Stomach (tissue), 9 donors: ENCODE results near the gene ORM1. TPM values are rescaled to one million over a fixed set of nuclear protein-coding genes. Genes with fewer than 3 reads are reported as not detected.
"Not testable (repeated sequence)": the region's sequence is repeated elsewhere in the genome, so short reads cannot be mapped to it uniquely, and the experiment has no call there.

Experiments
- DNase-seq, 2 donors: peaks; one replicate each; pipeline versions ENCODE4 v3.0.0 to v3.0.0-alpha.2; 2013 to 2019
- H3K27ac ChIP-seq, 5 donors: fragments of 200-600 bp in 4 of 5; sonication (generic) in 4 of 5; one replicate each; pipeline ENCODE4 v1.5.1; 2013 to 2019; ENCODE audit warnings: mild to moderate bottlenecking in 1 of 5, moderate library complexity in 1 of 5
- H3K27me3 ChIP-seq, 3 donors: fragments of 200-600 bp; sonication (generic); one replicate each; pipeline ENCODE4 v1.5.1; 2017 to 2019; ENCODE audit warnings: mixed run types in 1 of 3
- H3K36me3 ChIP-seq, 4 donors: fragments of 200-600 bp; sonication (generic); 1 replicate in 3 of 4; 2 replicates in 1 of 4; pipeline ENCODE4 v1.5.1; 2016 to 2019
- H3K4me1 ChIP-seq, 4 donors: fragments of 200-600 bp; sonication (generic); one replicate each; pipeline ENCODE4 v1.5.1; 2016 to 2019
- H3K4me3 ChIP-seq, 4 donors: fragments of 200-600 bp; sonication (generic) in 3 of 4; one replicate each; pipeline ENCODE4 v1.5.1; 2016 to 2019; ENCODE audit warnings: mild to moderate bottlenecking in 1 of 4
- H3K9me3 ChIP-seq, 4 donors: fragments of 200-600 bp; sonication (generic); one replicate each; pipeline ENCODE4 v1.5.1; 2016 to 2019
- CTCF ChIP-seq, 7 experiments: fragments of 450-650 bp in 4 of 7; fragments of 200-600 bp in 3 of 7; sonication (generic) in 3 of 7; IDR thresholded peaks; one replicate each; pipeline ENCODE4 v1.5.1; 2016 to 2019; ENCODE audit warnings: antibody characterized with exemption in 7 of 7, control low read depth in 2 of 7, mild to moderate bottlenecking in 1 of 7
- EP300 ChIP-seq: sonication (generic); formaldehyde crosslinking; IDR thresholded peaks from one replicate; pipeline ENCODE4 v1.6.1; 2017; ENCODE audit warnings: antibody characterized with exemption
- POLR2A ChIP-seq, 4 donors: fragments of 450-650 bp; IDR thresholded peaks; one replicate each; pipeline ENCODE4 v1.6.1; 2016; ENCODE audit warnings: antibody characterized with exemption in 4 of 4, control low read depth in 2 of 4, mild to moderate bottlenecking in 1 of 4, moderate library complexity in 1 of 4
- POLR2AphosphoS5 ChIP-seq, 3 donors: sonication (generic); formaldehyde crosslinking; IDR thresholded peaks; one replicate each; pipeline ENCODE4 v1.6.1; 2016; ENCODE audit warnings: antibody characterized with exemption in 3 of 3
- WGBS, 5 donors: extraction: QIAGEN DNeasy Blood & Tissue Kit in 3 of 5; methylation state at CpG; one replicate each; pipeline versions ENCODE4 v1.1.5 to v1.1.7; 2013 to 2018; 5-methylcytosine and 5-hydroxymethylcytosine counted together
- intact Hi-C: fragments of 100-400 bp; cut with DNase I; formaldehyde crosslinking; loops from one replicate; pipeline ENCODE4 v1.15.1; 2023; ENCODE audit warnings: low total_unique reads
- polyA plus RNA-seq, 3 donors: library from polyadenylated mRNA; stranded (reverse); fragments of 200-250 nt; gene quantifications; one replicate each; pipeline ENCODE4 v1.2.3, GENCODE V29; 2013
- total RNA-seq, 5 donors: library from RNA; depleted of rRNA; stranded (reverse); fragments of >200 nt; gene quantifications; one replicate each; pipeline versions ENCODE4 v1.1.0 to v1.2.3, GENCODE V29; 2014 to 2016
- donor health status: healthy with polysubstance abuse.
- donor health status: Bipolar disorder and iron deficiency.
- donor health status: healthy.

Gene ORM1
- total and polyA plus RNA-seq, 8 donors: 1.6 to 14.8 (median 2.9) TPM; not detected in 3

- Histone ChIP-seq H3K27me3 (no peaks in the 10 kb centered on the region), H3K27ac (no peak overlapping the region), H3K4me3 (no peak overlapping the region), H3K4me1 (peaks cover 0 to 8% (median 2%) of the 10 kb centered on the region in 4 donors), H3K36me3 (no peaks in the 10 kb centered on the region), H3K9me3 (no peaks in the 10 kb centered on the region)
- no peak for DNase-seq
- intact Hi-C loops: no loop called here
- 78 to 87% (median 81%) methylated on average over 8 of the region's 8 CpGs for WGBS, 5 donors
- no peak for TF ChIP-seq CTCF (IDR thresholded peaks at IDR 0.05)
- no peak for TF ChIP-seq EP300
- TF ChIP-seq POLR2A (IDR thresholded peaks at IDR 0.05): no peak
- no peak for TF ChIP-seq POLR2AphosphoS5 (IDR thresholded peaks at IDR 0.05)
Observed at GRCh38 chr9:114317665-114318357, 5.1 kb upstream of the ORM1 start.

GRCh38 chr9:114318416-114318815 lies 4.5 kb upstream of the ORM1 start:
- Histone ChIP-seq H3K27me3 (no peaks in the 10 kb centered on the region), H3K9me3 (no peaks in the 10 kb centered on the region), H3K27ac (no peak overlapping the region), H3K4me1 (peaks cover 0 to 8% (median 2%) of the 10 kb centered on the region in 4 donors), H3K36me3 (no peaks in the 10 kb centered on the region), H3K4me3 (no peak overlapping the region)
- WGBS, 5 donors: 75 to 90% (median 84%) methylated on average over 8 of the region's 8 CpGs
- intact Hi-C loops: no loop called here
- no peak for TF ChIP-seq CTCF (IDR thresholded peaks at IDR 0.05)
- no peak for TF ChIP-seq POLR2A (IDR thresholded peaks at IDR 0.05)
- TF ChIP-seq EP300: no peak
- TF ChIP-seq POLR2AphosphoS5 (IDR thresholded peaks at IDR 0.05): no peak
- no peak for DNase-seq

- TF ChIP-seq POLR2AphosphoS5 (IDR thresholded peaks at IDR 0.05): no peak
- TF ChIP-seq POLR2A (IDR thresholded peaks at IDR 0.05): no peak
- TF ChIP-seq EP300: no peak
- TF ChIP-seq CTCF (IDR thresholded peaks at IDR 0.05): no peak
- intact Hi-C loops: no loop called here
- no peak for DNase-seq
- no peaks in the 10 kb centered on the region for H3K27me3 ChIP-seq
- no peak overlapping the region for H3K4me3 ChIP-seq
- H3K27ac ChIP-seq: no peak overlapping the region
- H3K4me1 ChIP-seq: peaks cover 0 to 8% (median 2%) of the 10 kb centered on the region in 4 donors
- no peaks in the 10 kb centered on the region for H3K36me3 ChIP-seq
- 65 to 70% (median 69%) methylated on average over 3 of the region's 3 CpGs for WGBS, 5 donors
- no peaks in the 10 kb centered on the region for H3K9me3 ChIP-seq
Observed at GRCh38 chr9:114319147-114319546, 3.8 kb upstream of the ORM1 start.

GRCh38 chr9:114320710-114321109 lies 2.2 kb upstream of the ORM1 start:
- 78 to 96% (median 86%) methylated on average over 7 of the region's 7 CpGs for WGBS, 5 donors
- H3K4me3 ChIP-seq, H3K9me3 ChIP-seq, H3K36me3 ChIP-seq, H3K4me1 ChIP-seq, H3K27ac ChIP-seq, intact Hi-C loops, H3K27me3 ChIP-seq, DNase-seq: not testable (repeated sequence)

- no peaks in the 10 kb centered on the region for H3K36me3 ChIP-seq
- no peak for DNase-seq
- no peaks in the 10 kb centered on the region for H3K9me3 ChIP-seq
- no peaks in the 10 kb centered on the region for H3K27me3 ChIP-seq
- WGBS, 5 donors: 71 to 85% (median 78%) methylated on average over 8 of the region's 8 CpGs
- no peak overlapping the region for H3K27ac ChIP-seq
- TF ChIP-seq POLR2AphosphoS5 (IDR thresholded peaks at IDR 0.05) (no peak), CTCF (IDR thresholded peaks at IDR 0.05) (no peak), POLR2A (IDR thresholded peaks at IDR 0.05) (no peak), EP300 (no peak)
- no peak overlapping the region for H3K4me3 ChIP-seq
- peaks cover 0 to 1% (median 0%) of the 10 kb centered on the region in 4 donors for H3K4me1 ChIP-seq
- intact Hi-C loops: no loop called here
Observed at GRCh38 chr9:114321759-114322158, 1.1 kb upstream of the ORM1 start.

- WGBS, 5 donors: 61 to 69% (median 63%) methylated on average over 11 to 12 of the region's 12 CpGs
- not testable (repeated sequence) for DNase-seq
Observed at GRCh38 chr9:114322160-114322818, 609 bp upstream of the ORM1 start.

GRCh38 chr9:114323849-114324248 lies 951 bp downstream of the ORM1 start:
- H3K9me3 ChIP-seq, H3K36me3 ChIP-seq, H3K27ac ChIP-seq, H3K27me3 ChIP-seq, DNase-seq, intact Hi-C loops, H3K4me3 ChIP-seq: not testable (repeated sequence)
- WGBS, 5 donors: 78 to 89% (median 86%) methylated on average over 6 of the region's 6 CpGs
- H3K4me1 ChIP-seq: peaks cover 0 to 11% (median 3%) of the 10 kb centered on the region in 4 donors

More at GRCh38 chr9:114322160-114322818, 609 bp upstream of the ORM1 start:
- H3K27me3 ChIP-seq, intact Hi-C loops, H3K36me3 ChIP-seq, H3K9me3 ChIP-seq, H3K4me3 ChIP-seq, H3K27ac ChIP-seq, H3K4me1 ChIP-seq: not testable (repeated sequence)
